ENCODE data around the gene HMGCS2. TPM values are rescaled to one million over a fixed set of nuclear protein-coding genes. Genes with fewer than 3 reads are reported as not detected.

Gene HMGCS2
- polyA plus RNA-seq, 2 of the 4 experiments (the other 2 are of a cell fraction) = not detected

DNA sequence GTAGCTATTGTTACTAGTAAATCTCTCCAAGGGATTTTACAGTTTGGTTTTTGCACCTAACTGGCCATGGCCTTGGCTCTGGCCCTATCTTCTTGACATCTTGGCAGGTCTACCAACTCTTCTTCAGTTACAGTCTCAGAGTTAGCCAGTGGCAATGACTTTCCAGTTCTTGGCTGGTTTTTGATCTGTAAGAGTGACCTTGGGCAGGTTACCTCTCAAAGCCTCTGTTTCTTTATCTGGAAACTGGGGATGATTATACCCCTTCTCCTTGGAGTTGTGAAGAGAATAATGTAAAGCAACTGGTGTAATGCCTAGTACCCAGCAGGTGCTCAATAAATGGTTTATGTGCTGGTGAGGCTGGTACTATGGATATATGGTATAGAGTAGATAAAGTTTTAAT, 50.3 kb downstream of the HMGCS2 start:
- Histone ChIP-seq H3K27ac (no peak overlapping the region), H3K4me3 (no peak overlapping the region), H3K4me1 (peaks cover 18% of the 10 kb centered on the region), H3K9me3 (no peaks in the 10 kb centered on the region), H3K4me2 (no peak overlapping the region)
- no peak for ATAC-seq
- no peak for FAIRE-seq
- ChIA-PET POLR2A (no interaction called here), CTCF (no interaction called here)
- TF ChIP-seq RFX5 (IDR thresholded peaks at IDR 0.05) = no peak
- no peak for TF ChIP-seq ZNF302 (CRISPR knock-in tag; IDR thresholded peaks at IDR 0.05)
- no peak for TF ChIP-seq BHLHE40 (IDR thresholded peaks at IDR 0.05; ENCODE audit: low read depth, low read length)
- TF ChIP-seq RCOR1 (IDR thresholded peaks at IDR 0.05; ENCODE audit: low read depth, low read length) = no peak
- no peak for TF ChIP-seq SREBF2 (IDR thresholded peaks at IDR 0.05)
- no peak for DNase-seq (ENCODE audit: low read depth in 1 of 2, low spot score in 1 of 2)

GRCh38 chr1:119715542-119715941, 53.2 kb downstream of the HMGCS2 start:
- no peak for ATAC-seq
- WGBS (ENCODE audit: missing lambda C conversion rate) = 94% methylated on average over 5 of the region's 5 CpGs
- Histone ChIP-seq H3K4me2 (no peak overlapping the region), H3K27ac (no peak overlapping the region), H3K9me3 (no peaks in the 10 kb centered on the region), H3K4me1 (peaks cover 23% of the 10 kb centered on the region), H3K4me3 (no peak overlapping the region)
- ChIA-PET POLR2A (no interaction called here), CTCF (no interaction called here)
- DNase-seq (ENCODE audit: low read depth in 1 of 2, low spot score in 1 of 2) = no peak
- no peak for FAIRE-seq
- TF ChIP-seq CTCF (IDR thresholded peaks at IDR 0.05) = no peak
- TF ChIP-seq USF2 (IDR thresholded peaks at IDR 0.05) = no peak
- peak; percentile 58 for TF ChIP-seq MAFK (IDR thresholded peaks at IDR 0.05; ENCODE audit: partially characterized antibody)
- TF ChIP-seq BCL3 (IDR thresholded peaks at IDR 0.05) = no peak
- TF ChIP-seq TP53 (CRISPR knock-in tag; IDR thresholded peaks at IDR 0.05) = no peak
- no peak for TF ChIP-seq CHD2 (IDR thresholded peaks at IDR 0.05; ENCODE audit: low read length, partially characterized antibody)
- TF ChIP-seq, protein P1, sequence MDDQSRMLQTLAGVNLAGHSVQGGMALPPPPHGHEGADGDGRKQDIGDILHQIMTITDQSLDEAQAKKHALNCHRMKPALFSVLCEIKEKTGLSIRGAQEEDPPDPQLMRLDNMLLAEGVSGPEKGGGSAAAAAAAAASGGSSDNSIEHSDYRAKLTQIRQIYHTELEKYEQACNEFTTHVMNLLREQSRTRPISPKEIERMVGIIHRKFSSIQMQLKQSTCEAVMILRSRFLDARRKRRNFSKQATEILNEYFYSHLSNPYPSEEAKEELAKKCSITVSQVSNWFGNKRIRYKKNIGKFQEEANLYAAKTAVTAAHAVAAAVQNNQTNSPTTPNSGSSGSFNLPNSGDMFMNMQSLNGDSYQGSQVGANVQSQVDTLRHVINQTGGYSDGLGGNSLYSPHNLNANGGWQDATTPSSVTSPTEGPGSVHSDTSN (IDR thresholded peaks at IDR 0.05) = no peak

GRCh38 chr1:119714583-119714982, 54.1 kb downstream of the HMGCS2 start:
- no peak overlapping the region for H3K27ac ChIP-seq
- ChIA-PET POLR2A (no interaction called here), CTCF (no interaction called here)
- no peak for DNase-seq (ENCODE audit: low read depth in 1 of 2, low spot score in 1 of 2)
- no peaks in the 10 kb centered on the region for H3K9me3 ChIP-seq
- ATAC-seq = no peak
- no peak overlapping the region for H3K4me3 ChIP-seq
- TF ChIP-seq JUNB (IDR thresholded peaks at IDR 0.05) (no peak), POLR2AphosphoS2 (conservative IDR thresholded peaks at IDR 0.05; ENCODE audit: low read length) (no peak), EHMT2 (IDR thresholded peaks at IDR 0.05; ENCODE audit: low read depth) (no peak), GATA3 (IDR thresholded peaks at IDR 0.05; ENCODE audit: borderline replicate concordance) (no peak), CHD2 (IDR thresholded peaks at IDR 0.05; ENCODE audit: low read length, partially characterized antibody) (no peak), RAD21 (conservative IDR thresholded peaks at IDR 0.05 in 1 of 2, IDR thresholded peaks at IDR 0.05 in 1 of 2) (no peak), HDAC2 (IDR thresholded peaks at IDR 0.05) (no peak), ZSCAN20 (CRISPR knock-in tag; IDR thresholded peaks at IDR 0.05) (no peak), HOXB5 (CRISPR knock-in tag; IDR thresholded peaks at IDR 0.05) (no peak), CBX2 (IDR thresholded peaks at IDR 0.05; ENCODE audit: borderline replicate concordance, low read depth) (no peak), EP300 (IDR thresholded peaks at IDR 0.05) (no peak), TP53 (CRISPR knock-in tag; IDR thresholded peaks at IDR 0.05) (no peak), PHF8 (IDR thresholded peaks at IDR 0.05; ENCODE audit: borderline replicate concordance, low read depth) (no peak), ZC3H11A (IDR thresholded peaks at IDR 0.05) (no peak), ZFP36 (IDR thresholded peaks at IDR 0.05; ENCODE audit: borderline replicate concordance, partially characterized antibody) (no peak), RNF2 (IDR thresholded peaks at IDR 0.05; ENCODE audit: borderline replicate concordance, low read depth) (no peak), USF2 (IDR thresholded peaks at IDR 0.05) (no peak)
- peak overlapping the region; percentile 99 for H3K4me2 ChIP-seq
- no peak for FAIRE-seq
- WGBS (ENCODE audit: missing lambda C conversion rate) = 87% methylated on average over 8 of the region's 8 CpGs
- H3K4me1 ChIP-seq = peaks cover 23% of the 10 kb centered on the region

Data from A549 (cell line).